Neural progenitor cell (in vitro differentiated cells): ENCODE measurements around the gene NRCAM.

ENCODE experiments used
- CTCF ChIP-seq: fragments of 200-600 bp; sonication (generic); IDR thresholded peaks from 2 replicates; pipeline ENCODE4 v1.5.1; 2017; ENCODE audit warnings: antibody characterized with exemption, mild to moderate bottlenecking
- EZH2 ChIP-seq: fragments of 200-600 bp; sonication (generic); IDR thresholded peaks from 2 replicates; pipeline ENCODE4 v1.6.1; 2017; ENCODE audit warnings: antibody characterized with exemption, mild to moderate bottlenecking, moderate library complexity

DNA sequence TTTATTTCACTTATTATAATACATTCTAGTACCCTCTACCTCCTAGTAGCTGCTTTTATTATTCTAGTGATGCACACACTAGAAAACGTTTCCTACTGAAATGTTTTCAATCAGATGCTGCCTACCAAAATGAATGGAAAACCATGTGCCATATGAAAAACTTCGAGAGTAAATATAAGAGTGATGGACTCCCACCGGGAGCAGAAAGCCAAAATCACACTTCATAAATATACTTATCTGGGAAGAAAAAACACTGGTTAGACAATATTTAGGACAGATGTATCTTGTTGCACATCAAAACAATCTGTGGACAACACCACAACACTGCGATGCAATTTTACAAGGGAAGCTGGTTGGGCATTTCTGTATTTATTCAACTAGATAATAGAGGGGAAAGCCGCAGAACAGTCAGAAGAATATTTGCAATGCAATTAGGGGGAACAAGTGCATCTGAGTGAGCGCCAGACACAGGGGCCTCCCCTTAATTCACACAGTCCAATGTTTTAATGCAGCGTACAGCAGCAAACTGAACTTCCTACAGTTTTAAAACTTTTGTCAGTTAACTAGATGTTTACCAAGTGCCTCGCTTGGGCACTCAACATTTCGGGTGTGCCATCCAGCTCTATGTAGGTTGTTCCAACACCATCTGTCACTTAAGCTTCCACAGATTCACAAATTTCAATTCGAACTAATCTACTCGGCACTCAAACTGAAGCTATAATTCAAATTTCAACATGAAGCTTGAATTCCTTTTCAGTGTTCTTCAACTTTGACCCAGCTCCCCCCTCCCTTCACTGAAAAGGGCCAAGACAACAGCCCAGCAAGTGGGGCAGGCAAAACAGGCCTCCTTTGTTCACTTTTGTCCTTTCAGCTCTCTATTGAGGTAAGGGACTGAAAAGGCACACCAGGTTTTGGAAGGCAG lies 7.4 kb downstream of the NRCAM start:
- TF ChIP-seq CTCF = no peak
- TF ChIP-seq EZH2 = no peak
